GM21390 (cell line): ENCODE measurements around the gene PKHD1.
A peak's percentile ranks its signal among the peaks of the same experiment; 100 is the strongest.

Experiments
- ATAC-seq: cut with Tn5 transposase; IDR thresholded peaks from one replicate; pipeline ENCODE4 v1.9.1; 2021; ENCODE audit not compliant: unreplicated experiment

Gene PKHD1

GRCh38 chr6:51814418-51814817 is 273.0 kb downstream of the PKHD1 start:
- peak; percentile 81 for ATAC-seq

- no peak for ATAC-seq
These were observed 273.5 kb downstream of the PKHD1 start for GRCh38 chr6:51813904-51814303.

DNA sequence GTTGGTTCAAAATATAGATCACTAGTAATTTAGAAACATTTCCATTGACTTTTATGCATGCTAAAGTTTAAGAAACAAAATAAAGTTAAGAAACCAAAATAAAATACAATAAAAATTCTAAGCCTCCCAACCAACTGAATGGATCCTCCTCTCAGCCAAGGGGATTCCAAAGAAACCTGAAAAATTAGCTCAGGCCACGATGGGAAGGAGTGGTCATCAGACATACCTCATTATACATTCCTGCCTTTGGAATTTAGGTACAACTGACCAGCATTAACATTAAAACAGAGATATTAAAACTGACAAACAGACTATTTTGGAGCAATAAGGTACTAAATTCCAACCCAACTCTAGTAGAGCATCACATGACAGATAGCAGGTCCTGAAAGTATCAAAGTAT is 275.2 kb downstream of the PKHD1 start:
- ATAC-seq = no peak

DNA sequence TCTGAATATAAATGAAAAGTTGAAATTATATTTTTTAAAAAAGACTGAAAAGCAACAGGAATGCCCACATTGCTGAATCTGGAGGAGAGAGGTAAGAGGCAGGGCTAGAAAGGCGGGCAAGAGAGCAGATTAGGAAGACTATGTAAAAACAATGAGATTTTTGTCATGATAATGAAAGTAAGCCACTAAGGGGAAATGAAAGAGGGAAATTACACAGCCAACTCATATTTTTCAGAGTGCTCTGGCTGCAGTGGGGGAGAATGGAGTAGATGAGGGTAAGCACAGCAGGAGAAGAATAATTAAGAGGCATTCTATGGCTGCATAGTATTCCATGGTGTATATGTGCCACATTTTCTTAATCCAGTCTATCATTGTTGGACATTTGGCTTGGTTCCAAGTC is 281.9 kb downstream of the PKHD1 start:
- peak; percentile 96 for ATAC-seq

- ATAC-seq = no peak
These were observed 286.8 kb downstream of the PKHD1 start for GRCh38 chr6:51800603-51801002.

- no peak for ATAC-seq
These were observed 294.0 kb downstream of the PKHD1 start for GRCh38 chr6:51793393-51793792.

- ATAC-seq = no peak
These were observed 295.0 kb downstream of the PKHD1 start for GRCh38 chr6:51792273-51793030.

- no peak for ATAC-seq
These were observed 296.5 kb downstream of the PKHD1 start for GRCh38 chr6:51790946-51791345.

DNA sequence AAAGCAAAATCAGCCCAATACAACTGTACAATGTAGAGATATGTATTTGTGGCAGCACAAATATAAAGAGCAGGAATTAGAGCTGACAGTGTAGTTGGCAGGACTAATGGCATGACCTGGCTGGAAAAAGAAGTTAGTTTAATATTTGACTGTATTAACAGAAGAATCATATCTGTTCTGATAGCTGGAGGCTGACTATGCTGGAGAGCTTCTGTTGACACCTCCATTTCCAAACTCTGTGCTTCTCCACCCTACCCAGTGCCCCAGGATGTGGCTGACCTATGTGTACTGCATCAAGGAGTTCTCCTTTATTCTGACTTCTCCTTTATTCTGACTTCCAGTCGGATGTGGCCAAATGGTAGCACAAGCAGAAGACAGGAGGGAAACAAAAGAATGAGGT is 299.3 kb downstream of the PKHD1 start:
- ATAC-seq = no peak

- no peak for ATAC-seq
These were observed 308.7 kb downstream of the PKHD1 start for GRCh38 chr6:51778666-51779065.

DNA sequence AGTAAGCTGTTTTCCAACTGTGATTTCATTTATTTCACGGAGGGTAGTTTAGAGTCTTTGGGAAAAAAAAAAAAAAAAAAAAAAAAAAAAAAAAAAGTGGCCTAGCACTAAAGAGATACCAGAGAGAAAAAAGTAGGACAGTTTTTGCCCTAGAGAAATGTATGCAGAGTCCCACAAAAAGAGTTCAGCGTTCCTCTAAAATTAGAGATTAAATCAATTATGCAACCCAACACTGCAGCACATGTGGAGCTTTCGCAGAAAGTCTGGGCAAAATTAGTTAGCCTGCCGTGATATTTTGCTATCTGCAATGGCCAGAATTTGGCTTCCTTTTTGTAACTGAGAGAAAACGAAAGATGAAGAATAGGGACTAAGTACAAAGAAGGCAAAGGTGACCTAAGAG is 309.8 kb downstream of the PKHD1 start:
- ATAC-seq = no peak

DNA sequence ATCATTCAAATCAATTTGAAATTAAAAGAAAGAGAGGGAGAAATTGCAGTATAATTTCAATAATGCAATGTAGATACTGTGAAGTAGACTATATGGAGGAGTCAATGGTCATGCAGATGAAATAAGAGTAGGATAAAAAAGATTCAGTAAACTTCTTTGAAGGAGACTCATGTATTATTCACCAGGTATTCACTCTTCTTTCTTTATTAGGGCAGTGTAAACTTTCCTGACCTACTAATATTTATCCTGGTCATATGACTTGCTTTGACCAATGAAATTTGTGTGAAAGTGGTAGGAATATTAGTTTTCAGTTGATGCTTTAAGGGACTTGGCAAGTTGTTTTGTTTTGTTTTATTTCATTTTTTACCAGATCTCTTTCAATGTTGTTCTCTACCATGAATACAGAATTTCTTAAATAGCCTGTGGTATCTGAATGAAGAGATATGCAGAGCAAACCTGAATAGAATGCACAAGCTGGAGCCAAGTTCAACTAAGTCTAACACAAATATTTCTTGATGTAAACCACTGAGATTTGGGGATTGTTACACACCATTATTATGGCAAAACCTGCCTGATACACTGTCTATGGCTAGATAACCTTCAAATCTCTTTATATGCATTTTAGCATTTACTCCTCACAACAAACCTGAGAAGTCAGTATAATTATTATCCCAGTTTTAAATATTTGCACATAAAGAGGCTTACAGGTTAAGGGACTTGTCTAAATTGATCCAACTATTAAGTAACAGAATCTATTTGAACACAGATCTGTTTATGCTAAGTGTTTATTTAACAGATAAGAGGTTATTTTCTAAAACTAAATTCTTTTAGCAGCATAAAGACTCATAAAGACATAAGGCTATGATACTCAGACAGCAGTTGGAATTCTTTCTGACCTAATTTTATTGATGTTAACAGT is 311.2 kb downstream of the PKHD1 start:
- ATAC-seq = no peak

- ATAC-seq = no peak
These were observed 319.3 kb downstream of the PKHD1 start for GRCh38 chr6:51768087-51768486.

DNA sequence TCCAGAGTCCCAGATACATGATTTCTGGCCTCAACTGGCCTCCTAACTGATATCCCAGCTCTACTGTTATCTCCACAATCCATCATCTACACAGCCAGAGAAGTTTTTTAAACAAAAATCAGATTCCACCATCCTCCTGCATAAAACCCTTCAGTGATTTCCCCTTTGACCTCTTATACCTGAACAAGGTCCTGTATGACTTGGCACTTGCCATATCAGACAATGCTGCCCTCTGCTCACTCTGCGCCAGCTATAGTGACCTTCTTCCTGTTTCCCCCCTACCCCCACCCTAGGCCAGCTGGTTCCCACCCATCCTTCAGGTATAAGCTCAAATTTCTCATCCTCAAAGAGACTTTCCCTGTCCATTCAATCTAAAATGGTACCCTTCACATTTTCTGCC is 322.2 kb downstream of the PKHD1 start:
- ATAC-seq = no peak

DNA sequence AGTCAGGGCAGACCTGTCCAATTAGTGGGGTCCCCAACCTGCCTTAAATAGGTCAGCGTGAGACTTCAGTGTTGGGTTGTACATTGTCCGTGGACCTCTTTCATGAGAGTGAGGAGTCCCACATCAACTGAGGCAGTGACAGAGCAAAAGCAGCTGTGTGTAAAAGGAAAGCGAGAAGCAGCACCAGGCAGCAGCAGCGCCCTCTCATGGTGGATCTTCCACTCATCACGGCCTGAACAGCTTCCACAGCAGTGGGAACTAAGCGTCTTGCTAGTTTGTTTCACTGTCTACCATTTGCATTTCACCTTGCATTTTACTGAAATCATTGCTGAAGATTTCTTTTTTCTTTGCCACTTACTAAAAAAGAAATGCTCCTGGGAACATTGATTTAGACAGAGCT is 333.8 kb downstream of the PKHD1 start:
- no peak for ATAC-seq

DNA sequence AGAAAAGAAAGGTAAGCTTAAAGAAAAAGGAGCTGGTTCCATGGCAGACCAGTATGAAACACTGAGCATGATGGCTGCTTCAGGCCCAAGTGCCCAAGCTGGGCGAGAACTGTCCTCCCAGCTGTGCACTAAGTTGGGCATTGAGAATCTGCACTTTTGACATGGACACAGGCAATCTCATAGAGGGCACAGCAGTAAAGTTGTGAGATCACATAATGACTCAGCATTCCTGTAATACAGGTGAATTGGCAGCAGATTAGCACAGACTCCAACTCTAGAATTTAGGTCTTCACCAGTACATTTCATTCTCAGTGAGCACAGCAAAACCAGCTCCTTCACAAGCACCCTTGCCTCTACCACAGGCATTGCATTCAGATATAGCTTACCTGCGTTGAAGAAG is 343.4 kb downstream of the PKHD1 start:
- ATAC-seq = no peak

DNA sequence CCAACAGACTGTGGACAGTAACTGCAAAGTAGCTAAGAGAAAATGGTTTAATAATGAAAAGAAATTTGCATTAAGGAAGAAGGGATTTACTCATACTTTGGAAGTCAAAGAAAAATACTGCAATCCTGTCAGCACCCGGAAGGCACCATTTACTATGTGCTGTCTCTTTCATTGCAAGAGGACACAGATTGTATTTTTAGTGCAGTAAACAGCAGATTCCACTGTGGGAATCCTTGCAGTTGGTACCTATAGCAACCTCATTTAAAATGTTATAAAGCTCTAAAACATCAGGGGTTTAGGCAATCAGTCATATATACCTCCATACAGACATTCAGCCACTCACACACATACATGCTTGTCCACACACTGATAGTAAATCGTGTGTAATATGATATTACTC is 346.8 kb downstream of the PKHD1 start:
- ATAC-seq = no peak

- no peak for ATAC-seq
These were observed 348.8 kb downstream of the PKHD1 start for GRCh38 chr6:51738614-51739013.

DNA sequence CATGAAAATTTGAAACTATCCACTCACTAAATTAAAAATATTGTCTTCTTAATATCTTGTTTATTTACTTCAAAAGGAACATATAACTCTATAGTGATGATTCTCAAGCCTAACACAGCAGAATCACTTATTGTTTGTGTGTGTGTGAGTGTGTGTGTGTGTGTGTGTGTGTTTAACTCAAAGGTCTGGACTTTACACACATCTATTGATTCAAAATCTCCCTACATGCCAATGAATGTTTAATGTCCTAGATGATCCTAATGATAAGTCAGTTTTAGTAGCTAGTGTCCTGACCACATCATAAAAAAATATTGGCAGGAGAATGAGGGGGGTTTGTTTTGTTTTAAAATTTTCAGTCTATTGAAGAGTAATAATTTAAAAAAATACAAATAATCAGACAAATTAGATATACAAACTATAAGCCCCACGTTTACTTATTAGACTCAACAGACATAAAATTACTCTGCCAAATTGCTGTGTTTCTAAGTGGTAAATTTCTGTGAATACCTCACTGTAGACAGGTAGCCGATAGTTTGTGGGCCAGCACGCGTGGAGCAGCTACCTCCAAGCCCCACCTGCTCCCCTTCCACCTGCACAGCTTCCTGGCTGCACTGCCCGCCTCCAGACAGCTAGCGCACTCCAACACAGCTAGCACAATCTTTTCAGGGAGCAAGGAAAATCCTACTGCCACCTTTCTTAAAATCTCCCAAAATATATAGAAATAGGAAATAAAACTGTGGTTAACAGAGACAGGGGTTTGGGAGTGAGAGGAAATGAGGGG is 349.6 kb downstream of the PKHD1 start:
- ATAC-seq = no peak

DNA sequence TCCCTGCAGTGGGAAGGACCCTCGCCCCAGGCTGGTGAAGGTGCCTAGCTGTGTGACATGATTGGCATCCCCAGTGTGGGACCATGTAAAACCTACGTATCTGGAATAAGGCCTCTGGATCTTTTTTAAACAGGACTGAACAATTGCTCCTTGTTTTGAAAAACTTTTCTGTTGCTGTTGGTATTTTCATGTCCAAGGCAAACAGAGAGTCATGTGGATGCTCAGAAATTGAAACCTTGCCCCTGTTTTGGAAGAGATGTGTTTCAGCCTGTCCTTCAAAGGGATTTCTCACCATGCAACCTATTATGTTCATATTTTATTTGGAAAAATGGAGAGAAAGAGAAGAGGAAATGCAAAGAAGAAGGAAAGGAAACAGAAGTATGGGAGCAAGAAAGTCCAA is 362.3 kb downstream of the PKHD1 start:
- ATAC-seq = no peak

DNA sequence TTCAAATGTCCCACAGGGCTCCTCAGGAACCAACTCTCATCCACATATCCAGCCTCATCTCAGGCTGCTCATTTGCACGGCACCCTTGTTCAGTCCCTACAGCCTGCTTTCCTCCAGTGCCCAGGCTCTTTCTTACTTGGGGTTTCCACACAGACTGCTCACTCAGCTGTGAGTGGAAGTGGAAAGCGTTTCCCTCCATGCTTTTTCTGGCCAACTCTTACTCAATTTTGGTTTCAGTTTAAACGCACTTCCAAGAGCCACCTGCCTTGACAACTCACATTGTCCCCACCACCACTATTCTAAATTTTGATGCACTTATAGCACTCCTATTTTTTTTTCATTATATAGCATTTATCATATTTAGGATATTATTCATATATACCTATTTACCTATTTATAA is 367.1 kb downstream of the PKHD1 start:
- no peak for ATAC-seq
